ENCODE data around the gene SHC3.

SHC3 gene

GRCh38 chr9:89185980-89186379 lies 7.4 kb upstream of the SHC3 start:
- peak; percentile 44 for DNase-seq

DNA sequence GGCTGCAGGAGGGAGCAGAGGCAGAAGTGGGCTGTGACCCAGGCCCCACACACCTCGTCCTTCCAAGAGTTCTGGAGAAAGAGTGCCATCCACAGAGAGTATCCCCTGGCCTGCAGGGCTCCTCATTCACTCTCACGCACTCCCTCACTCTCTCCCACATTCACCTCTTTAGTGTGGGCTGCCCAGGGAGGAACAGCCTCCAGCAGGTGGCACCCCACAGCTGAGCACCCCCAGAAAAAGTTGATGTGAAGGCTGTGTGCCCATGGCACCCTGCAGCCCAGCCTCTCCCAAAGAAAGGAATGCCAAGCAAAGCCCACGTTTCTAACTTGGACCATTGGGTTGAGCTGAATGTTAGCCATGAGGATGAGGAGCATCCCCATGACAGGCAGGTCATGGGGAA lies 4.5 kb upstream of the SHC3 start:
- DNase-seq: no peak

DNA sequence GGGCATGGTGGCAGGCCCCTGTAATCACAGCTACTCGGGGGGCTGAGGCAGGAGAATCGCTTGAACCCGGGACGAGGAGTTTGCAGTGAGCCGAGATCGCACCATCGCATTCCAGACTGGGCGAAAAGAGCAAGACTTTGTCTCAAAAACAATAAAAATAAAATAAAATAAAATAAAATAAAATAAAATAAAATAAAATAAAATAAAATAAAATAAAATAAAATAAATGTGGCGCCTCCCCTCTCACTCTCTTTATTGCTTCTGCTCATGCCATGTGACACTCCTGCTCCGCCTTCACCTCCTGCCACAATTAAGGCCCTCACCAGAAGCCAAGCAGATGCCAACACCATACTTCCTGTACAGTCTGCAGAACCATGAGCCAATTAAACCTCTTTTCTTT lies 3.8 kb upstream of the SHC3 start:
- DNase-seq: no peak

DNA sequence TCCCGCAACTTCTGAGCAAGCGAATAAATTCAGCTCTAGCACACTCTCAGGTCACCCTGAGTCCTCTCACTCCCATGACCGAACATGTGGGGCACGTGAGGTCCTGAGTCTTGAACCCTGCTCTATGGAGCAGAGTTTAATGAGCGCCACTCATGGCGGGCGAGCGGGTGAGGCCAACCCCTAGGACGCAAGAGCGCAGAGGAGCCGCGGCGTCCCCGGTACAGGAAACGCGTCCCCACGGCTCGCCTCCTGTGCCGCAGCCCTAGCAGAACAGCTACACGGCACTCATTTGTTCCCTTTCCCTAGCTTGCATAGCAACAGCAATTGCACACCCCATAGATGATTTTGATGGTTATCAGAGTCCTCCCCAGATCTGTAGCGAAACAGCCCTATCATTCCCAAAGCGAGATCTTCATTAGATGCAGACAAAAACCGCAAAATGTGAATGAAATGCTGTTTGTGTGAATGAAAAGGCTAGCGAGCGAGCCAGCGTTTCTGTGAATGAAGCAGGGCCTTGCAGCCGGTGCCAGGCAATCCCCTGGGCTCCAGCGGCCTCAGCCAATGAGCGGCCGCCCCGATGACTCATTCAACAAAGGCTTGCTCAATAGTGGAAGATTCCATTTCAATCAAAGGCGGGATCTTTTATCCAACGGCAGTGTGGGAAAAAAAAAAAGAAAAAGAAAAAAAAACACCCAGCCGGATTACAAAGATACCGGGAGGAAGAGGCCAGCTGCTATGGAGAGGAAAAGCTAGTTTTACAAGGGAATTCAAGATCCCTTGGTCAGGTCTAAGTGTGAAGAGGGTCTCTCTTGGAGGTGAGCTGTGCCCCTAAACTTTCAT lies 1.5 kb upstream of the SHC3 start:
- peak; percentile 90 for DNase-seq

- DNase-seq: no peak
Measured at GRCh38 chr9:89179540-89179894, 899 bp upstream of the SHC3 start.

GRCh38 chr9:89178830-89179539 lies 367 bp upstream of the SHC3 start:
- no peak for DNase-seq

GRCh38 chr9:89177012-89177943 lies 1.3 kb downstream of the SHC3 start:
- DNase-seq: no peak

GRCh38 chr9:89175828-89176261 lies 2.8 kb downstream of the SHC3 start:
- DNase-seq: no peak

DNA sequence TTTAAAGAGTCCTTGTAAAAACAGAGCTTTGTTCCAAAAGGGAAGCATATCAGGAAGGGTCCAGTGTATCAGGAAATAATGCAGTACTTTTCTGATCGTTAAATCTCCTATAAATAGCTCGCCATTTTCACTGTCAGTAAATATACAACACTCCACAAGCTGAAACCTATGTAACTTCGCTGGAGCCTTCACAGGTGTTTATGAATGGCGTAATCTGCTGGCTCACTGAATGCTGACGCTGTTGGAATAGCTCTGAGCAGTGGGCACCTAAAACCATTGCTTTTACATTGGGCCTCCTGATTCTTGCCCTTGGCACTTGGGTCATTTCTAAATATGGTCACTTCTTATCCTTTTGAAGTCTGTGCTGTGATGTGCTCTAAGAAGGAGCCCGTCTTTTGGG lies 4.3 kb downstream of the SHC3 start:
- DNase-seq: no peak

GRCh38 chr9:89173072-89173471 lies 5.5 kb downstream of the SHC3 start:
- no peak for DNase-seq

DNA sequence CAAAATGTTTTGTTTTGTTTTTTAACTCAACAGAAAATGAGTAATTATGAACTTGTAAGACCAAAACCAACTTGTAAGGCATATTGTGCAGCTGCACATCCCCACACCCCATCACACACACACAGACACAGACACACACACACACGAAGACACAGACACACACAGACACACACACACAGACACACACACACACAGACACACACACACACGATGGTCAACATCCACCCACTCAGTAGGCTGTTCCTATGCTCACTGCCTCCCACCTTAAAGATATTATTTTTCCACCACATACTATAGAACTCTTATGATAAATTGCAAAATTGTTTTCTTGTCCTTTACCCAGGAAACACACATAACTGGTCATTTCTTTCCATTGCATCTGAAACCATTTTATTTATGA lies 6.2 kb downstream of the SHC3 start:
- DNase-seq: no peak

GRCh38 chr9:89171693-89172092 lies 6.9 kb downstream of the SHC3 start:
- no peak for DNase-seq

DNA sequence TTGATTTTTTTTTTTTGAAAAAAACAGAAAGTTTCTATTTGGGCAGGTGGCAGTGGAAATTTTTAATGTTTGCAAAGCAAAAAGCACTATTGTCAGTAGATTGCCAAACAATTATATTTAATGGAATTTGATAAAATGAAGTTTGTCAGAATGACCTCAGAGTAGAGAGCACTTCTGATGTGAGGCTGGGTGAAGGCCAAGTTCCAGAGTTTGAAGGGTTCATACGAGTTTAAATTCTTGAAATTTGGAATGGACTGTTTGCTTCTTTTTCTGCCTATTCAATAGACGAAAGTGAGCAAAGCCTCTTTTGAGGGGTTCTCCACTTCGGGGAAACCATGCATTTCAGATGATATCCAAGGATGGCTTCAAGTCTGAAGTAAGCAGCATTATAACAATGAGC lies 7.4 kb downstream of the SHC3 start:
- DNase-seq: no peak

DNA sequence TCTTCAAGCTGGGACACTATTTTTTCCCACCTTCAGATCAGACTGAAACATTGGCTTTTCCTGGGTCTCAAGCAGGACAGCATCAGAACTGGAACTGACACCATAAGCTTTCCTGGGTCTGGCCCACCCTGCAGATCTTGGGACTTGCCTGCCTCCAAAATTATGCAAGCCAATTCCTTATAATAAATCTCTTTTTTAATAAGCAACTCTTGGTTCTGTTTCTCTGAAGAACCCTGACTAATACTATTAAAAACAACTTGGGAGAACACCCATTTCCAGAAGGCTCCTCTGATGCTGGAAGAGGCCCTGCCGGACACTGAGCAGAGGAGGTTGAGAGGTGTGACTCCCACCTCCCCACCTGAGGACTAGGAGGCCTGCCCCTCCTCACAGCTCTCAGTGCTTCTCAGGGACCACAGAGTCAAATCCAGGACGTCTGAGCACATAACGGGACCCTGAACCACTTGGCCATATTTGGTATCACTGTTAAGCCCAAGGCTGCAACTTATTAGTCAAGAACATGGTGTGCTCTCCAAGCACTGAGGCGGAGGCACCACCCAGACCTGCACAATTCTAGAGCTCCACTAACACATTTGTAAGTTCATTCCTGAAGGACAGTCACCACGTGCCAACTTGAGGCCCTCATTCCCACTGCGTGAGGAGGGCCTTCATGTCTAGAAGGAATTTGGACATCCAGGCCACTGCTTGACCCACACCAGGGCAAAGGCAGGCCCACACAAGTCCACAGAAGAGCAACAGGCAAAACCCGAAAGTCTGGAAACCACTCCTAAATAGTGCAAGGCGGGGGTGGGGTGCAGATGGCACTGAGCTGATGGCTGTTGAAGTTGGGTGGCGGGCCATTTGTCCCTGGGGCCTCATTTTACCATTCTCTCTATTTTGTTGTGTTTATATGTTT lies 9.5 kb downstream of the SHC3 start:
- no peak for DNase-seq

- no peak for DNase-seq
Measured at GRCh38 chr9:89167788-89168187, 10.8 kb downstream of the SHC3 start.

GRCh38 chr9:89166852-89167251 lies 11.8 kb downstream of the SHC3 start:
- no peak for DNase-seq

- DNase-seq: no peak
Measured at GRCh38 chr9:89165880-89166279, 12.7 kb downstream of the SHC3 start.

GRCh38 chr9:89165341-89165740 lies 13.3 kb downstream of the SHC3 start:
- no peak for DNase-seq

DNA sequence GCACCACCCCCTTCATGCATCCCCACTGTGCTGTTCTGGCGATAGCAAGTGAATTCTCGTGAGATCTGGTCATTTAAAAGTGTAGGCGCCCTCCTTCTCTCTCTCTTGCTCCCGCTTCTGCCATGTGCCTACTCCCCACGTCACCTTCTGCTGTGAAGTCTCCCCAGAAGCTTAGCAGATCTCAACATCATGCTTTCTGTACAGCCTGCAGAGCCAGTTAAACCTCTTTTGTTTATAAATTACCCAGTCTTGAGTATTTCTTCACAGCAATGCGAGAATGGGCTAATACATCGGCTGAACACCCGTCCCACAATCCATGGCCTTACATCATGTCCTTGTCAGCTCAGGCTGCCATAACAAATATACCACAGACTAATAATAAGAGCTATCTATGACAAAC lies 17.4 kb downstream of the SHC3 start:
- no peak for DNase-seq

- DNase-seq: no peak
Measured at GRCh38 chr9:89160806-89161205, 17.8 kb downstream of the SHC3 start.

DNA sequence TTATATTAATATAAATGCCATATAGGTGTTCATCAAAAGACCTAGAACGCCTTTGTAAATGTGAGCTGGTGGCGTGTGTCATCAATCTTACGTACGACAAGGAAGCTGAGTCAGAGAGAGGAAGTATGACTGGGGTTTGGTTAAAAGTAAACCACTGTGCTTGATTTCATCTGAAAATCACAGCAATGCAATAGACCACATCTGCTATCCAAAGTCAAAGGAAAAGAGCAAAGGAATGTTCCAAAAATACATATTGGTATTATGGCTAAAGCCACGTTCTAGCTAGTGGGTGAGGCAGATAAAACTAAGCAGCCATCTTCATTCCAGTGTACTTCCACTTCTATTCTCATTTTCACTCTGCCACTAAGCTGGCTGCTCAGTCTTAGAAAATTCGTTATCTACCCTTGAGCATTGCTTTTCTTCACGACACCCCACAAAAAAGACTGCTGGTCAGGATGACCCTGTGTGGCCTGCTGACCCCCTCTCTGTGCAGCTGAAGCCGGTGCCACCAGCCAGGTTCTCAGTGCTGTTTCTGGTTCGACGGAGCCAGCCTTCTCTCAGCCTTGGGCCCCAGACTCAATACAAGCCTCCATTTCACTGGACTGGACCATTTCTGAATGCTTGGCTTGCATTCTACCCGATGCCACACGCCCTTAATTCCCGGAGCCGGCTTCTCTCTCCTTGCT lies 23.8 kb downstream of the SHC3 start:
- peak; percentile 58 for DNase-seq

- DNase-seq: no peak
Measured at GRCh38 chr9:89154218-89154617, 24.4 kb downstream of the SHC3 start.
